Retinal pigment epithelial cell (primary cell): ENCODE results near the gene KRT82.
"Not testable (repeated sequence)": the region's sequence is repeated elsewhere in the genome, so short reads cannot be mapped to it uniquely, and the experiment has no call there.

Experiments
- DNase-seq: peaks from one replicate; pipeline ENCODE4 v3.0.0-alpha.2; 2010; ENCODE audit warnings: low read depth
- H3K4me3 ChIP-seq: 2 replicates; pipeline ENCODE4 v1.5.1; 2011; ENCODE audit warnings: mild to moderate bottlenecking, low read length, control low read depth, moderate library complexity
- CTCF ChIP-seq: conservative IDR thresholded peaks from 2 replicates; pipeline ENCODE4 v1.5.1; 2011; ENCODE audit warnings: low read depth, low read length, control low read depth, inconsistent platforms

The KRT82 gene

GRCh38 chr12:52405922-52406385 lies at the start of gene KRT82:
KRT82 (minus strand) TSS chr12:52406335; CDS start chr12:52406277, 58 bp downstream.
- no peak for DNase-seq
- TF ChIP-seq CTCF: no peak
- no peak within 1 kb of the TSS for H3K4me3 ChIP-seq

GRCh38 chr12:52455821-52456220 lies 49.7 kb upstream of the KRT82 start:
- DNase-seq: no peak
- TF ChIP-seq CTCF: no peak
- no peak overlapping the region for H3K4me3 ChIP-seq

- H3K4me3 ChIP-seq: no peak overlapping the region
- DNase-seq: no peak
- TF ChIP-seq CTCF: no peak
Observed at GRCh38 chr12:52454411-52455201, 48.5 kb upstream of the KRT82 start.

GRCh38 chr12:52452101-52452500 lies 46.0 kb upstream of the KRT82 start, which contains the start of gene KRT6B:
KRT6B (minus strand) TSS chr12:52452146; CDS start chr12:52452078, 68 bp downstream.
- no peak for TF ChIP-seq CTCF
- H3K4me3 ChIP-seq: no peak within 1 kb of the TSS
- no peak for DNase-seq

GRCh38 chr12:52448228-52448627 lies 42.1 kb upstream of the KRT82 start:
- H3K4me3 ChIP-seq: no peak overlapping the region
- no peak for TF ChIP-seq CTCF
- DNase-seq: no peak

- DNase-seq, H3K4me3 ChIP-seq: not testable (repeated sequence)
Observed at GRCh38 chr12:52447196-52447595, 41.1 kb upstream of the KRT82 start.

- no peak overlapping the region for H3K4me3 ChIP-seq
- TF ChIP-seq CTCF: no peak
- no peak for DNase-seq
Observed at GRCh38 chr12:52446367-52447045, 40.4 kb upstream of the KRT82 start.
